HL-60/S4 treated with phorbol 12-myristate 13-acetate at 8.2 ng/mL for 4 days and 3 days (cell line): ENCODE data around the gene CASQ2.

Experiments used
- in situ Hi-C: fragments of 300-500 bp; cut with MboI; formaldehyde crosslinking; loops from 2 replicates; pipeline ENCODE4 v1.15.0; 2022; ENCODE audit warnings: low sequenced_read_pairs

Gene CASQ2

GRCh38 chr1:115666702-115667101 lies 101.8 kb downstream of the CASQ2 start:
- in situ Hi-C loops, result no loop called here

- in situ Hi-C loops, result no loop called here
These were observed 102.3 kb downstream of the CASQ2 start for GRCh38 chr1:115666206-115666605.

- in situ Hi-C loops, result no loop called here
These were observed 103.0 kb downstream of the CASQ2 start for GRCh38 chr1:115665319-115666096.

DNA sequence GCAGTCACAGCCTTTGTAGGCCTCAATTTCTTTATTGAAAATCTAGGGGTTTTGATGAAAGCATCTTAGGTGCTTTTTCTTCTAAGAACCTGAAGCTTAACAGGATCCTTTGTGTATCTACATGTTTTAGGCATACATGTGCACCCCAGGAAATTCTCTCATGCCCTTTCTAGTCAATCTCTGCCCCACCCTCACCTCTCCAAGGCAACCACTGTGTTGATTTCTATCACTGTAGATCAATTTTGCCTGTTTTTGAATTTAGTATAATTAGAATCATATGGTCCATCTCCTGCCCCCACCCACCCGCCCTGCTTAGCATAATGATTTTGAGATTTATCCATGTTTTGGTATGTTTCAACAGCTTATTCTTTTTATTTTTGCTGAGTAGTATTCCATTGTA lies 107.4 kb downstream of the CASQ2 start:
- in situ Hi-C loops, result no loop called here

- in situ Hi-C loops, result no loop called here
These were observed 108.4 kb downstream of the CASQ2 start for GRCh38 chr1:115660151-115660550.

GRCh38 chr1:115658646-115659045 lies 109.9 kb downstream of the CASQ2 start:
- in situ Hi-C loops, result no loop called here

DNA sequence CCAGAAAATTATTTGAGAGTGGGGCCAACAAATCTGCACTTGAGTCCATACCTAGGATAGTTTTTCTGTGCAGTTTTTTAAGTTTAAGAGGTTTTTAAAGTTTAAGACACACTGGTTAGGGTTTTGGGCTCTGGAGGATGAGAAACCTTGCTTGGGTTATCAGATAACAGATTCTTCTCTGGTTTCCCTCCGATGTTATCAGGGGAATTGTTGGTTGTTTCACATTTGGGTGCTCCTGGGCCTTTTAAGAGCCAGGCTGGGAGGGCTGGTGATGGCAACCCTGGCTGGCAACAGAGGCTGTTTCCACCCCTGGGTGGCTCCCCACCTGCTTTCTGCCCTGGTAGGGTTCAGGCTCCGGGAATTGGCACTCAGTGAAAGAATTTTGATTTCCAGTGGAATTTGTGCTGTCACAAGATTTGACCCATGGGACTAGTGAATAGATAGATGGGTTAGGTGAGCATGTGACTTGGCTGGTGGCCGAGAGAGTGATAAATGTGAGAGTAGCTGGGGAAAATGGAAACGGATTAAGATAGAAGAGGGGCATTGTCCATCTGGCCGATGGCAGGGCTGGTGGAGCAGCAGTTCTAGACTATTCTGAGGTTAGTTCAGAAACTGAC lies 111.9 kb downstream of the CASQ2 start:
- in situ Hi-C loops, result no loop called here

- in situ Hi-C loops, result no loop called here
These were observed 112.6 kb downstream of the CASQ2 start for GRCh38 chr1:115655916-115656315.

DNA sequence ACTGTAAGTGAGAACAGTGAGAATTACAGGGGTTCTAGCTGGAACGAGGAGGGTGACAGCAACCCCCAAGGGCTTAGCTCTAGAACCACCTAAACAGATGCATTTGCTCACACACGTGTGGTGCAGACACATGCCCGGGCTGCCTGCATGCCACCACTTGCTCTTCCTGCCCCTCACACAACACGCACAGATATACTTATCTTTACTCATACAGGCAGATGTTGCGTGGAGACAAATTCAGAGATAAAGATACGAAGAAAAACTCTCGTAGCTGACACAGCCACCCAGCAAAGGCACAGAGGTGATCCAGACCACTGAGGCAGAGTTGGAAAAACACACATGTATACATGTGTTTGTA lies 113.2 kb downstream of the CASQ2 start:
- in situ Hi-C loops, result no loop called here

GRCh38 chr1:115654663-115655305 lies 113.7 kb downstream of the CASQ2 start:
- in situ Hi-C loops, result no loop called here

DNA sequence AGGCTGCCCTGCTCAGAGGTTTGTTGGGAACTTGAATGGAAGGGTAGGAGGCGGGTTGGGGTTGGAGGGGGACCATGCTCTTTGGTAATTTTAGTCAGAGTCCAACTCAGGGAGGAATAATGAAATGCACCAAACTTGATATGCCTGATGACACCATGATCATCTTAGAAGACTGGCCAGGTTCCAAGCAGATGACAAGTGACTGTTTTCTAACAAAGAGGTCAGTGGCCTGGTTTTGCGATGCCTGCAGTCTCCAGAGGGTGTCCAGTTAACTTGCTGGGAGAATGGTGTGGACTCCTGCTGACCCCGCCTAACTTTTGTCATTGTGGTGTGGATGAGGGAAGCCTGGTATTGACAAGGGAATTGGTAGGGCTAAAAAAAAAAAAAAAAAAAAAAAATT lies 114.4 kb downstream of the CASQ2 start:
- in situ Hi-C loops, result no loop called here

GRCh38 chr1:115652236-115652788 lies 116.2 kb downstream of the CASQ2 start:
- in situ Hi-C loops, result no loop called here

- in situ Hi-C loops, result no loop called here
These were observed 117.1 kb downstream of the CASQ2 start for GRCh38 chr1:115651391-115651790.

- in situ Hi-C loops, result no loop called here
These were observed 117.6 kb downstream of the CASQ2 start for GRCh38 chr1:115650961-115651360.
